GM12892 (cell line): Measurements from ENCODE around the gene RPL35.
"Not testable (repeated sequence)": the region's sequence is repeated elsewhere in the genome, so short reads cannot be mapped to it uniquely, and the experiment has no call there.

Source experiments
- DNase-seq: peaks from one replicate; pipeline ENCODE4 v3.0.0; 2011; ENCODE audit not compliant: insufficient read length
- FAIRE-seq: peaks from 2 replicates; lab custom pipeline; 2011; peaks lifted over from hg19 to GRCh38; lab: Jason Lieb, UNC
- POLR2A ChIP-seq: IDR thresholded peaks from 2 replicates; pipeline ENCODE4 v1.6.1; 2011; ENCODE audit warnings: low read depth, low read length, control low read depth
- POLR2AphosphoS5 ChIP-seq: IDR thresholded peaks from 2 replicates; pipeline ENCODE4 v1.6.1; 2011; ENCODE audit warnings: low read depth, low read length, control low read depth
- TAF1 ChIP-seq: IDR thresholded peaks from 2 replicates; pipeline ENCODE4 v1.6.1; 2011; ENCODE audit warnings: low read depth, mild to moderate bottlenecking, control low read depth, low read length, borderline replicate concordance

Gene RPL35

DNA sequence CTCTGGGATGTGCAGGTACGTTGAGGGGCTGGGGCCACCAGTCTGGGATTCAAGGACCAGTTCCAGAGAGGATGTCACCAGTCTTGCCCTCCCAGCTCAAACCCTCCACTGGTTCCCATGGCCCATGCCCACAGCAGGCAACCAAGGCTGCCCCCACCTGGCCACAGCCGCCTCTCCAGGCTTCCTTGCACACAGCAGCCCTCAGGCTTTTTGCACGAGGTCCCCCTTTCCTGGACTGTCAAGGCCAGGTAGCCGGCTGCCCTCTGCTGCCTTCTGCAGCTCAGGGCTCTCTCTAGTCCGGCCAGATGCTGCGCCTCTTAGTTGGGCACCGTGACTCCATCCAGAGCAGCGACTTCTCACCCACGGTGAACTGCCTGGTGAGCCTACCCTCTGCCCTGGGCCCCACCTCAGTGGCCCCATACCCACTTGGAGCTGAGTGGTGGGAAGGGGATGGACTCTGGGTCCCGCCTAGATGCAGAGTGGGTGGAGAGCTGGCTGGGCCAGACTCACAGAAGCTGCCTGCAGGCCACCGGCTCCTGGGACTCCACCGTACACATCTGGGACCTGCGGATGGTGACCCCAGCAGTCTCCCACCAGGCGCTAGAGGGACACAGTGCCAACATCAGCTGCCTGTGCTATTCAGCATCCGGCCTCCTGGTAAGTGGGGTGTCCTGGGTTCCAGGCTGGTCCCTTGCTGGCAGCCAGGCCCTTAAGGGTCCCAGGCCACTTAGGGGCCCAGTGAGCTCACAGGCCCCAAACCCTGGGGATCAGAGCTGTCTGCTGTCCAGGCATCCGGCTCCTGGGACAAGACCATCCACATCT lies 5.6 kb downstream of the RPL35 start:
- TF ChIP-seq POLR2A = no peak
- TF ChIP-seq POLR2AphosphoS5 = no peak
- TF ChIP-seq TAF1 = no peak
- DNase-seq (no peak), FAIRE-seq (no peak)

- TF ChIP-seq POLR2AphosphoS5 (no peak), POLR2A (no peak), TAF1 (no peak)
- no peak for FAIRE-seq
- no peak for DNase-seq
Observed at GRCh38 chr9:124855566-124855943, 6.2 kb downstream of the RPL35 start.

DNA sequence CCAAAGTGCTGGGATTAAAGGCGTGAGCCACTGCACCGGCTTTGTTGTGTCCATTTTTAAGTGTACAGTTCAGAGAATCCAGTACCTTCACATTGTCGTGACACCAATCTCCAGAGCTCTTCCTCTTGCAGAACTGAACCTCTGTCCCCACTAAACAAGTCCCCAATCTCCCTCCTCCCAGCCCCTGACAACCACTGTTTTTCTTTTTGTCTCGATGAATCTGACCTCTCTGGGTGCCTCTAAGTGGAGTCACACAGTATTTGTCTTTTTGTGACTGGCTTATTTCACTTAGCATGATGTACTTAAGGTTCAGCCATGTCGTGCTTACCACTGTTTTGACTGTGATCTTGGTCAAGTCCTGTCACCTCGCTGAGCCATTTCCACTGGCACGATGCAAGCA lies 6.9 kb downstream of the RPL35 start:
- TF ChIP-seq POLR2A (no peak), POLR2AphosphoS5 (no peak), TAF1 (no peak)
- no peak for FAIRE-seq

DNA sequence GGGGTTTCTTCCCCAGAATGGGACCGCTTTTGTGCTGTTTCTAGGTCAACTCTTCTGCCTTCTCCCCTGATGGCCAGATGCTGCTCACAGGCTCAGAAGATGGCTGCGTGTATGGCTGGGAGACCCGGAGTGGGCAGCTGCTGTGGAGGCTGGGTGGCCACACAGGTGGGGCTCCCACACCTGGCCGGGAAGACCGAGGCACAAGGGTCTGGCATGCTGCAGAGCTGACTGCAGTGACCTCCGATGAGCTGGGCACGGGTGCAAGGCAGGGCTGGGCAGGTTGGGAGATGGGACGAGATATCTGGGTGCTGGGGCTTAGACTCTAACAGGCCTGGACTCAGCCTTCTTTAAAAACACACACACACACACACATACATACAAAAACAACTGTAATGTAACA lies 7.6 kb downstream of the RPL35 start:
- no peak for DNase-seq
- TF ChIP-seq TAF1 (no peak), POLR2AphosphoS5 (no peak), POLR2A (no peak)
- no peak for FAIRE-seq

More for the DNA sequence above, 6.9 kb downstream of the RPL35 start:
- DNase-seq = no peak

DNA sequence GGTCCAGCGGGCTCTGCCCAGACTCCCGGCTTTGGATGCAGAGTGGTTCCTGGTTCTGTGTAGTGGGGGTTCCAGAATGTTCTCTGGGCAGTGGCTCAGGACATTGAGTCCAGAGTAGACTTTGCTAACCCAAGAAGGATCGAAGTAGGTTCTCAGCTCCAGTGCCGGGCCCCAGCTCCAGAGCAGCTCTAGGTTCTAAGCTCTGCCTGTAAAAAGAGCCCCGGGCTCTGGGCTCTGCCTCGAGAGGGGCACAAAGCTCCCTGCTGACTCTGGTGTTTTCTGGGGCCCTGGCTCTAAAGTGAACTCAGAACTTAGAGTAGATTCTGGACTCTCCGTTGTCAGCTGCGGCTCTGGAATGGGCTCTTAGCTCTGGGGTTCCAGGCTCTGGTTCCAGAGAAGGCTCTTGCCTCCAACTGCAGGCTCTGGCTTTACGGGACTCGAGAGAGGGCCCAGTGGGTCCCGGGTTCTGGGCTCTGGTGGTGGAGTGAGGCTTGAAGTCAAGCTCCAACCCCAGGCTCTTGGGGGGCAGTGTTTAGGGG lies 8.1 kb downstream of the RPL35 start:
- TF ChIP-seq POLR2AphosphoS5 (no peak), POLR2A (no peak), TAF1 (no peak)
- FAIRE-seq (no peak), DNase-seq (no peak)

- DNase-seq (peak; percentile 89), FAIRE-seq (peak; percentile 96)
- TF ChIP-seq TAF1 (no peak), POLR2A (no peak), POLR2AphosphoS5 (no peak)
Observed at GRCh38 chr9:124852829-124853531, 8.8 kb downstream of the RPL35 start, which contains the start of gene WDR38. TSS of gene WDR38 (plus strand) at chr9:124853460. CDS start at chr9:124853532, 72 bp downstream.

- no peak for FAIRE-seq
- TF ChIP-seq TAF1 (no peak), POLR2AphosphoS5 (no peak), POLR2A (no peak)
Observed at GRCh38 chr9:124852121-124852828, 9.5 kb downstream of the RPL35 start.

GRCh38 chr9:124849801-124850200 lies 12.0 kb downstream of the RPL35 start:
- FAIRE-seq = no peak
- TF ChIP-seq POLR2A (no peak), TAF1 (no peak), POLR2AphosphoS5 (no peak)

More at GRCh38 chr9:124852121-124852828, 9.5 kb downstream of the RPL35 start:
- DNase-seq = no peak

GRCh38 chr9:124846969-124847368 lies 14.8 kb downstream of the RPL35 start:
- no peak for FAIRE-seq
- DNase-seq = no peak

More at GRCh38 chr9:124849801-124850200, 12.0 kb downstream of the RPL35 start:
- DNase-seq = no peak

GRCh38 chr9:124846467-124846866 lies 15.3 kb downstream of the RPL35 start:
- not testable (repeated sequence) for FAIRE-seq, DNase-seq

More at GRCh38 chr9:124846969-124847368, 14.8 kb downstream of the RPL35 start:
- no peak for TF ChIP-seq POLR2A
- no peak for TF ChIP-seq POLR2AphosphoS5
- TF ChIP-seq TAF1 = no peak

DNA sequence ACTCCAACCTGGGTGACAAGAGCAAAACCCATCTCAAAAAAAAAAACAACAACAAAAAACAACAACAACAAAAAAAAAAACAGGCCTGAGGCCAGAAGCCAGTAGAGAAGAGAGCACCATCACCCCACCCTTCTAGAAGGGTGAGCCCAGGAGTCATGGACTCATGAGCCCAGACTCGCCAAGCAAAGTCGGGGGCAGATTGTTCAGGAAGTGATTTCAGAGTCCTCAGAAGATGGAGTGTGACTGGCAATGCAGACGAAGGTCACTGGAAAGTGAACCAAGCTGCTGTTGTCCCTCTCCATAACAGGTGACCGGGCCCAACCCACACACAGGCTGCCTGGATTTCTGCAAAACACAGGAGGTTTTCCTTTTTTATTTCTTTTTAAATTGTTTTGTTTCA lies 17.5 kb downstream of the RPL35 start:
- TF ChIP-seq POLR2AphosphoS5 (no peak), TAF1 (no peak), POLR2A (no peak)
- no peak for FAIRE-seq
- DNase-seq = no peak
